Astrocyte of the hippocampus (primary cell): ENCODE measurements around the gene CHMP5.
"Not testable (repeated sequence)": the region's sequence is repeated elsewhere in the genome, so short reads cannot be mapped to it uniquely, and the experiment has no call there.

Experiments used
- DNase-seq: peaks from one replicate; pipeline ENCODE4 v3.0.0; 2011; ENCODE audit warnings: low read depth, low spot score

The CHMP5 gene

GRCh38 chr9:33311953-33312352 lies 47.1 kb downstream of the CHMP5 start:
- no peak for DNase-seq

- DNase-seq: no peak
Observed at GRCh38 chr9:33315371-33315770, 50.5 kb downstream of the CHMP5 start.

GRCh38 chr9:33317136-33317535 lies 52.3 kb downstream of the CHMP5 start:
- DNase-seq: not testable (repeated sequence)

- no peak for DNase-seq
Observed at GRCh38 chr9:33318225-33318624, 53.4 kb downstream of the CHMP5 start.

- DNase-seq: no peak
Observed at GRCh38 chr9:33318781-33319180, 53.9 kb downstream of the CHMP5 start.

- no peak for DNase-seq
Observed at GRCh38 chr9:33320230-33320567, 55.4 kb downstream of the CHMP5 start.

- DNase-seq: peak; percentile 92
Observed at GRCh38 chr9:33320568-33321261, 55.9 kb downstream of the CHMP5 start.

- DNase-seq: peak; percentile 91
Observed at GRCh38 chr9:33329117-33329563, 64.3 kb downstream of the CHMP5 start.

- DNase-seq: no peak
Observed at GRCh38 chr9:33329979-33330378, 65.1 kb downstream of the CHMP5 start.

GRCh38 chr9:33331377-33331891 lies 66.6 kb downstream of the CHMP5 start:
- no peak for DNase-seq
